H1 (cell line): ENCODE measurements around the gene DBR1.

Experiments
- CREB1 ChIP-seq: IDR thresholded peaks from 2 replicates; pipeline ENCODE4 v1.6.1; 2012; ENCODE audit warnings: inconsistent platforms
- CTCF ChIP-seq, 3 experiments: IDR thresholded peaks; 1 replicate in 2 of 3; 2 replicates in 1 of 3; pipeline versions ENCODE4 v1.5.1 to v1.6.1; 2011; ENCODE audit warnings: low read length in 3 of 3, mild to moderate bottlenecking in 3 of 3, inconsistent platforms in 2 of 3, low read depth in 1 of 3, moderate library complexity in 1 of 3; ENCODE audit not compliant: insufficient read depth in 1 of 3; ENCODE audit errors: control extremely low read depth in 1 of 3
- HDAC2 ChIP-seq, 2 experiments: fragments of 300-600 bp in 1 of 2; sonication (generic) in 1 of 2; IDR thresholded peaks; 2 replicates each; pipeline ENCODE4 v1.6.1; 2011 to 2012; ENCODE audit warnings: low read depth in 2 of 2, low read length in 2 of 2, mild to moderate bottlenecking in 2 of 2, moderate library complexity in 2 of 2, borderline replicate concordance in 1 of 2, inconsistent platforms in 1 of 2
- KDM4A ChIP-seq: IDR thresholded peaks from one replicate; pipeline ENCODE4 v1.7.1; 2012; ENCODE audit warnings: low read depth, mild to moderate bottlenecking, moderate library complexity, low read length, inconsistent platforms; ENCODE audit not compliant: severe bottlenecking
- RFX5 ChIP-seq: IDR thresholded peaks from 2 replicates; pipeline ENCODE4 v1.6.1; 2011; ENCODE audit warnings: low read depth, low read length, improper control_type of control experiment, borderline replicate concordance

GRCh38 chr3:138157743-138158142, 17.0 kb downstream of the DBR1 start:
- TF ChIP-seq CTCF (IDR thresholded peaks at IDR 0.05; ENCODE audit: control extremely low read depth in 1 of 3, insufficient read depth in 1 of 3, low read depth in 1 of 3, low read length in 3 of 3) (no peak), RFX5 (no peak), CREB1 (no peak), HDAC2 (IDR thresholded peaks at IDR 0.05; ENCODE audit: borderline replicate concordance in 1 of 2, low read depth in 2 of 2, low read length in 2 of 2) (no peak), KDM4A (no peak)
